Liver (tissue), 3 donors: Measurements from ENCODE around the gene AGTPBP1.

ENCODE experiments used
- RXRA ChIP-seq, 2 donors: IDR thresholded peaks; 2 replicates each; pipeline ENCODE4 v1.6.1; 2017 to 2018; ENCODE audit warnings: antibody characterized with exemption in 2 of 2, mild to moderate bottlenecking in 1 of 2
- YY1 ChIP-seq: IDR thresholded peaks from 2 replicates; pipeline ENCODE4 v1.6.1; 2016; ENCODE audit warnings: antibody characterized with exemption, mild to moderate bottlenecking
- TF ChIP-seq, protein P1 (sequence below): fragments of 150-350 bp; IDR thresholded peaks from 2 replicates; pipeline ENCODE4 v1.5.1; 2017; ENCODE audit warnings: improper control_type of control experiment, low read depth, low read length; ENCODE audit not compliant: missing input control
- TF ChIP-seq, protein P2 (sequence below): IDR thresholded peaks from 2 replicates; pipeline ENCODE4 v1.6.1; 2016; ENCODE audit warnings: antibody characterized with exemption
- TF ChIP-seq, protein P3 (sequence below): IDR thresholded peaks from 2 replicates; pipeline ENCODE4 v1.6.1; 2016; ENCODE audit warnings: antibody characterized with exemption
- TF ChIP-seq, protein P4 (sequence below): IDR thresholded peaks from 2 replicates; pipeline ENCODE4 v1.6.1; 2016; ENCODE audit warnings: antibody characterized with exemption, mild to moderate bottlenecking
- TF ChIP-seq, protein P5 (sequence below): IDR thresholded peaks from 2 replicates; pipeline ENCODE4 v1.6.1; 2016; ENCODE audit warnings: antibody characterized with exemption
- donor health status: healthy.
- donor health status: healthy.

DNA sequence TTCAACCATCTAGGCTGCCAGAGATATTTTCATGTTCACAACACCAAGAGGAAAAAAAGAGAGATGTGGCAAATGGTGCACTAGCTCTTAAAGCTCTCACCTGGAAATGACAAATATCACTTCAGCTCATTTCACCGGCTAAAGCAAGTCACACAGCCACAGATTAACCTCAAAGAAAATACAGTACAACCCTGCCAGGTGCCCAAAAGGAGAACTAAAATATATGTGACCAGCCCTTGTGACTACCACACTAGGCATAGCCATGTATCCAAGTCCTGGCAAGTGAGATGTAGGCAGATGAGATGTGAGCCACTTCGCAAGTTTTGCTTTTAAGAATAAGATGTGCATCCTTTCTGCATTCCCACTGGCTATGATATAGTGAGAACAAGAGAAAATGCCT, 41.4 kb downstream of the AGTPBP1 start:
- TF ChIP-seq, protein P1, sequence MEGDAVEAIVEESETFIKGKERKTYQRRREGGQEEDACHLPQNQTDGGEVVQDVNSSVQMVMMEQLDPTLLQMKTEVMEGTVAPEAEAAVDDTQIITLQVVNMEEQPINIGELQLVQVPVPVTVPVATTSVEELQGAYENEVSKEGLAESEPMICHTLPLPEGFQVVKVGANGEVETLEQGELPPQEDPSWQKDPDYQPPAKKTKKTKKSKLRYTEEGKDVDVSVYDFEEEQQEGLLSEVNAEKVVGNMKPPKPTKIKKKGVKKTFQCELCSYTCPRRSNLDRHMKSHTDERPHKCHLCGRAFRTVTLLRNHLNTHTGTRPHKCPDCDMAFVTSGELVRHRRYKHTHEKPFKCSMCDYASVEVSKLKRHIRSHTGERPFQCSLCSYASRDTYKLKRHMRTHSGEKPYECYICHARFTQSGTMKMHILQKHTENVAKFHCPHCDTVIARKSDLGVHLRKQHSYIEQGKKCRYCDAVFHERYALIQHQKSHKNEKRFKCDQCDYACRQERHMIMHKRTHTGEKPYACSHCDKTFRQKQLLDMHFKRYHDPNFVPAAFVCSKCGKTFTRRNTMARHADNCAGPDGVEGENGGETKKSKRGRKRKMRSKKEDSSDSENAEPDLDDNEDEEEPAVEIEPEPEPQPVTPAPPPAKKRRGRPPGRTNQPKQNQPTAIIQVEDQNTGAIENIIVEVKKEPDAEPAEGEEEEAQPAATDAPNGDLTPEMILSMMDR: no peak
- TF ChIP-seq YY1: no peak
- no peak for TF ChIP-seq RXRA (IDR thresholded peaks at IDR 0.05)
- TF ChIP-seq, protein P2, sequence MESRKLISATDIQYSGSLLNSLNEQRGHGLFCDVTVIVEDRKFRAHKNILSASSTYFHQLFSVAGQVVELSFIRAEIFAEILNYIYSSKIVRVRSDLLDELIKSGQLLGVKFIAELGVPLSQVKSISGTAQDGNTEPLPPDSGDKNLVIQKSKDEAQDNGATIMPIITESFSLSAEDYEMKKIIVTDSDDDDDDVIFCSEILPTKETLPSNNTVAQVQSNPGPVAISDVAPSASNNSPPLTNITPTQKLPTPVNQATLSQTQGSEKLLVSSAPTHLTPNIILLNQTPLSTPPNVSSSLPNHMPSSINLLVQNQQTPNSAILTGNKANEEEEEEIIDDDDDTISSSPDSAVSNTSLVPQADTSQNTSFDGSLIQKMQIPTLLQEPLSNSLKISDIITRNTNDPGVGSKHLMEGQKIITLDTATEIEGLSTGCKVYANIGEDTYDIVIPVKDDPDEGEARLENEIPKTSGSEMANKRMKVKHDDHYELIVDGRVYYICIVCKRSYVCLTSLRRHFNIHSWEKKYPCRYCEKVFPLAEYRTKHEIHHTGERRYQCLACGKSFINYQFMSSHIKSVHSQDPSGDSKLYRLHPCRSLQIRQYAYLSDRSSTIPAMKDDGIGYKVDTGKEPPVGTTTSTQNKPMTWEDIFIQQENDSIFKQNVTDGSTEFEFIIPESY: no peak
- TF ChIP-seq, protein P3, sequence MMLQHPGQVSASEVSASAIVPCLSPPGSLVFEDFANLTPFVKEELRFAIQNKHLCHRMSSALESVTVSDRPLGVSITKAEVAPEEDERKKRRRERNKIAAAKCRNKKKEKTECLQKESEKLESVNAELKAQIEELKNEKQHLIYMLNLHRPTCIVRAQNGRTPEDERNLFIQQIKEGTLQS: no peak
- TF ChIP-seq, protein P4, sequence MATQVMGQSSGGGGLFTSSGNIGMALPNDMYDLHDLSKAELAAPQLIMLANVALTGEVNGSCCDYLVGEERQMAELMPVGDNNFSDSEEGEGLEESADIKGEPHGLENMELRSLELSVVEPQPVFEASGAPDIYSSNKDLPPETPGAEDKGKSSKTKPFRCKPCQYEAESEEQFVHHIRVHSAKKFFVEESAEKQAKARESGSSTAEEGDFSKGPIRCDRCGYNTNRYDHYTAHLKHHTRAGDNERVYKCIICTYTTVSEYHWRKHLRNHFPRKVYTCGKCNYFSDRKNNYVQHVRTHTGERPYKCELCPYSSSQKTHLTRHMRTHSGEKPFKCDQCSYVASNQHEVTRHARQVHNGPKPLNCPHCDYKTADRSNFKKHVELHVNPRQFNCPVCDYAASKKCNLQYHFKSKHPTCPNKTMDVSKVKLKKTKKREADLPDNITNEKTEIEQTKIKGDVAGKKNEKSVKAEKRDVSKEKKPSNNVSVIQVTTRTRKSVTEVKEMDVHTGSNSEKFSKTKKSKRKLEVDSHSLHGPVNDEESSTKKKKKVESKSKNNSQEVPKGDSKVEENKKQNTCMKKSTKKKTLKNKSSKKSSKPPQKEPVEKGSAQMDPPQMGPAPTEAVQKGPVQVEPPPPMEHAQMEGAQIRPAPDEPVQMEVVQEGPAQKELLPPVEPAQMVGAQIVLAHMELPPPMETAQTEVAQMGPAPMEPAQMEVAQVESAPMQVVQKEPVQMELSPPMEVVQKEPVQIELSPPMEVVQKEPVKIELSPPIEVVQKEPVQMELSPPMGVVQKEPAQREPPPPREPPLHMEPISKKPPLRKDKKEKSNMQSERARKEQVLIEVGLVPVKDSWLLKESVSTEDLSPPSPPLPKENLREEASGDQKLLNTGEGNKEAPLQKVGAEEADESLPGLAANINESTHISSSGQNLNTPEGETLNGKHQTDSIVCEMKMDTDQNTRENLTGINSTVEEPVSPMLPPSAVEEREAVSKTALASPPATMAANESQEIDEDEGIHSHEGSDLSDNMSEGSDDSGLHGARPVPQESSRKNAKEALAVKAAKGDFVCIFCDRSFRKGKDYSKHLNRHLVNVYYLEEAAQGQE: no peak
- TF ChIP-seq, protein P5, sequence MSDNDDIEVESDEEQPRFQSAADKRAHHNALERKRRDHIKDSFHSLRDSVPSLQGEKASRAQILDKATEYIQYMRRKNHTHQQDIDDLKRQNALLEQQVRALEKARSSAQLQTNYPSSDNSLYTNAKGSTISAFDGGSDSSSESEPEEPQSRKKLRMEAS: no peak
